Activated CD8-positive, alpha-beta memory T cell treated with anti-CD3 and anti-CD28 coated beads for 4 hours (primary cell): ENCODE data around the gene TTLL6.
"Not testable (repeated sequence)": the region's sequence is repeated elsewhere in the genome, so short reads cannot be mapped to it uniquely, and the experiment has no call there.

ENCODE experiments used
- DNase-seq, 2 donors: peaks; one replicate each; pipeline ENCODE4 v3.0.0-alpha.2; 2020; ENCODE audit warnings: low read depth in 2 of 2

The TTLL6 gene

DNA sequence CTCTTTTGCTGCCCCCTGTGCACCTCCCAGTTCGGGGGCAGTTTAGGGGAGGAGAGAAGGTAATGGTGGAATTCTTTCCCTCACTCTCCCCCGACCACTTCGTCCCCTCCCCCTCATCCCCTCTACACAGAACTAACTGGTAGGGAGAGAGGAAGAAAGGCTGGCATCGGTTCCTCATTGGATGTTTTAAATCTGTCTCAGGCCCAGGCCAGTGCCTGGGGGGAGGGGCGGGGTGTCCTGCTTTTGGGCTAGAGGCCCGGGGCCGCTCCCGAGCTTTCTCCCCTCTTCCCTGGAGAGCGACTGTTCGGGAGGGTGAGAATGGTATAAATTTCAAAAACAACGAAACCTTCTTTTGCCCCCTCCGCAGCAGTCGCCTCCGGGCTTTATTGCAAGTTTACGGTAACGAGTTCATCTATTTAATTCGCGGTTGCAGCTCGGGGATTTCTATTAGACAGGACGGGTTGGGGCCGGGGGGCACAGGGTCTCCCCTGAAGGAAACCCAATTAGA lies 94.1 kb downstream of the TTLL6 start, which contains the start of gene PRAC2:
Gene PRAC2, plus strand, starts transcription at position 271 of the 508 bp plus-strand sequence. CDS start 1,226 bp downstream, outside the sequence.
- no peak for DNase-seq

DNA sequence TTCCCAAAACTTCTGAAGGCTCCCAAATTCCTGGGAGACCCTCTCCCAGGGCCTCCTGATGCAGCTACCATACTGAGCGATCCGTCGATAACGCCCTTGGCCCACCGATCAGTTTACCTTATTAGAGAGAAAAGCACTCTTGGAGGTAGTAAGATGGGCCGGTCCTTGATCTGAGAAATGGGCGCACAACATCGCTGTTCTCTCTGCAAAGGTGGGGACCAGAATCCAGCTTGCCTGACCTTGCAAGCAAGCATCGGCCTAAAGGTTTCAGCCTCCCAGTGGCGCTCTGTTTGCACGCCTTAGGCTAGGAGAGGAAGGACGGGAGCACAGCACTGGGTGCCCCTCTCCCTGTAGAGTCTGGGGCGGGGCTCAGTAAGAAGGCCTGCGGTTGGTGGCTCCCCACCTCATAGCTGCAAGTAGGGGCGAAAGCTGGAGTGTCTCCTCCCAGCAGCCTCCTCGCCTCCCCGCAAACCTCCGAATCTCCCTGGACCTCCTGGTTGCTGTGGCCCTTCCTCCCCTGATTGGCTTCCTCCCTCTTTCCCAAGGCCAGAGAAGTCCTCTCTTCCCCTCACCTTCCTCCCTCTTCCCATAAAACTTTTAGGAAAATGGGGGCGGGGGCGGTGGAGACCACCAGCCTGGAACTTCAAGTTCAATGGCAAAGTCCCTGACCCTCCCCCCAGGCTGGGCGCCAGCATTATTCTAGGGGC lies 94.7 kb downstream of the TTLL6 start, which contains the start of gene PRAC1:
Gene PRAC1, minus strand, starts transcription at position 318 of the 707 bp plus-strand sequence. Its CDS starts 126 bp downstream, at position 192.
- no peak for DNase-seq

DNA sequence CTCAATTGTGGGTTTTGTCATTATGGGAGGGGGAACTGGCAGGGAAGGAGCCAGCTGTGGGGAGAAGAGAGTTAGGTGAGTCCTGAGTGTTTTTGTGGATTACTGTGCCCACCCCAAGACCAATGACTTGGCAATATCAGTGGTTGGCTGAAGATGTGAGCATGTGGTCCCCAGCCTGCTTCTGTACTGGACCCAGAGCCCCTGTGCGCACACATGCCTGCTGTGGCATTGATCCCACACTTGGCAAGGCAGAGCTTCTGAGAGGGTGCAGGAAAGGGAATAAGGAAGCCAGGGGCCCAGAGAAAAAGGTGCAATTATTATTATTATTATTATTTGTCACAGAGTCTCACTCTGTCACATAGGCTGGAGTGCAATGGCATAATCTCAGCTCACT lies 96.0 kb downstream of the TTLL6 start:
- no peak for DNase-seq

DNA sequence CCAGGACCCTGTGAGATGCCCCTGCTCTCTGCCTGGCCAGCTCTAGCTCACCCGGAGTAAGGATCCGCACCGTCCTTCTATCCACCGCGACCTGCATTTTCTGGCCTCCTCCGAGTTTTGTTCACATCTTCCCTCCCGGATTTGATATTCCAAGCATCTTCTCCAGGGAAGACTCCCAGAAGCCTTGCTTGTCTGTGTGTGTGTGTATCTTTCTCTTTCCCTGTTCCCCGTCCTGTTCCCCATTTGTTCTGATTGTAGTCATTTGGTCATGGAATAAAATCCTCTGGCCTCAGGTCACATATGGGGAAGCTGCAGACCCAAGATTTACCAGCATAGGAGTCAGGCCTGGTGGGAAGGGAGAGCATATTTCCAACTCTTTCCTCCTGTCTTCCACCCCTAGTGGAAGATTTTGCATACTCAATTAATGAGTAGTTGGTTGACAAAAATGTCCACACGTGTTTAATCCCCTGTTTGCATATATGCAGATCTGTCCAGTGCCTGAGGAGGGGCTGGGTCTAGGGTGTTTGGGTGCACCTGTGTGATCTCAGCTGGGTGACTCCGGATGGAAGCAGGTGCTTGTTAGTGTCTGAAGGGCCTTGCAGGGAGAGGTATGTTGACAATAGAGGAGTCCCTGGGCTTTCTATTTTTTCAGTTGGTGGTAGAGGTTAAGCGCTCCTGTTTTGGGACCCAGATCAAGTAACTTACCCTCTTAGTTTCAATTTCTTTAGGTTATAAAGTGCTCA lies 96.6 kb downstream of the TTLL6 start:
- DNase-seq: no peak

DNA sequence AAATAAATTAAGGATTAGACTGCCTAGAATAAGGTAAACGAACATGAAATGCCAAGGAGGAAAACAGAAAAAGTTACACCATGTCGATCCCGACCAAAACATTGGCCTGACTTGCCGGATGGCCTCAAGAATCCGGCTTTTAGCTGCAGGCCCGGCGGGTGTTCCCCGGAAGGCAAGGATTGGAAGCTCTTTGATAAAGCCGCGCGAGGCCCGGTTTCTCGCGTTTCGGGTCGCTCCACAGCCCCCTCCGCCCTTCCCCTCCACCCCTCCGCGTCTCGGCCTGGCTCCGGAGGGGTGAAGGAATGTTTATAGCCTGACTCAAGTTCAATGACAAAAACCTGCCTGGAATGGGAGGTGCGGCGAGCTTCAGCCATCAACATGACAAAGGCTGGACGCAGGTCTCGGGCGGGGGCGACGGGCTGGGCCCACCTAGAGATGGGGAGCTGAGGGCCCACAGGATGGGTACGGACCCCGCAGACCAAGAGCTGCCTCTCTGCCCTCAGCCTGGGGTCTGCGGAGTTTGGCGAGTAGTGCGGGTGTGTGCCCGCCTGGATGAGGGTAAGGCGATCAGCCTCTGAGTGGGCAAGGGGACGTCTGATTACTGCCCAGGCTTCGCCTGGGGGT lies 97.3 kb downstream of the TTLL6 start:
- no peak for DNase-seq

DNA sequence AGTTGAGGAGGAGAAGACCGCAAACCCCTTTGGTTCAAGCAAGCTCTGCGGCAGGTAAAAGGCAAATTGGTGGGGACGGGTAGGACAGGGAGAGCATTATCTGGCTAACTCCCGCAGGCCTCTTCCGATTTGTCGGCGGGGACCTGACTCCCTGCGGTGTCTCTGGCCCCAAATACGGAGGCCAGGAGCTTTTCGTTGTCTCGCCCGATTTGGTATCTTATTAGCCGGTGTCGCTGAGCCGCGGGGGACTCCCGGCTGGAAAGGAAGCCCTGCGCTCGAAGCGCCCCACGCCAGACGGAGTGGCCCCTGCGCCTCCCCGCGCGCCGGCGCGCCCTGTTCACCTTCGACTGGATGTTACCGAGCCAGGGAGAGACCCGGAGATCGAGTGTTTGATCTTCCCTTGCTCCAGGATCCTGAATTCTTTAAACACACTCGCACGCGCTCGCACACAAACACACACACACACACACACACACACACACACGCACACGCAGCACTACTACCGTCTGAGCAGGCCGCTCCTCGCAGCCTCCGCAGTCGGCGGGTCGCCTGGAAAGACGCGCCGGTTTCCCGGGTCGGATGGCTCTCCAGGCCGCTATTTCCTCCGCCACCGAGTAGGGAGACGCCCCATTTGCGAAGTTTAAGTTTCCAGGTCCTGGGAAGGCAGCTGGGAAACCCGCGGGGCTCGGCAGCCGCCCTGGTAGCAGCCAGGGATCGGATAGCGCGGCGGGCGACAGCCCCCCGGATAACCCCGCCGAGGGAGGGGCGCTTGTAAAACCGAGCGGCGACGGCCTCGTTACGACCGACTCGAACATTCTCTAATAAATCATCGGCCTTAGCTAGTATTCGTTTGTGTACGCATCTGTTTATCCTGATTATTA lies 98.0 kb downstream of the TTLL6 start:
- DNase-seq: no peak

DNA sequence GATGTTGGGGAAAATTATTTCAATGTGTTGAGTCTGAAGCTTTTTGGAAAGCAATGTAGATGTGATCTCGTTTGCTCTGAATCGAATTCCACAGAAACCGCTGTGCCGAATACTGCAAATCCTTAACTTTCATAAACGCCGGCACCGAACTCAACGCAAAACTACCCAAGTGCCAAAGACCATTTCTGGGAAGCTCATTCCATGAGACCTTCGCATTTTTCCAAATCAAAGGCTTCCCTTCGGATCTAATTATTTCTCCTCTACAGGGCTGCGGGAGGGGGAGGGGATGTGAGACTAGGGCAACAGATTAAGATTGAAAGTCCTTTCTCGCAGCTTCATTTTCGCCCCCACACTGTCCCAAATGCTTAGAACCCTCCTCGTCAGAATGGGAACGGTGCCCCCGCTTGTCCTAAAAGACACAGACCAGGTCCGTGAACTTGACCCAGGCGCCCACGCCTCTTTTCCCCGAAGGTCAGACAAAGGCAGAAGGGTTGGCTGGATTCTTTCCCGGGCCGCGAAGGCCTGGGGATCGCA lies 98.7 kb downstream of the TTLL6 start:
- DNase-seq: no peak

DNA sequence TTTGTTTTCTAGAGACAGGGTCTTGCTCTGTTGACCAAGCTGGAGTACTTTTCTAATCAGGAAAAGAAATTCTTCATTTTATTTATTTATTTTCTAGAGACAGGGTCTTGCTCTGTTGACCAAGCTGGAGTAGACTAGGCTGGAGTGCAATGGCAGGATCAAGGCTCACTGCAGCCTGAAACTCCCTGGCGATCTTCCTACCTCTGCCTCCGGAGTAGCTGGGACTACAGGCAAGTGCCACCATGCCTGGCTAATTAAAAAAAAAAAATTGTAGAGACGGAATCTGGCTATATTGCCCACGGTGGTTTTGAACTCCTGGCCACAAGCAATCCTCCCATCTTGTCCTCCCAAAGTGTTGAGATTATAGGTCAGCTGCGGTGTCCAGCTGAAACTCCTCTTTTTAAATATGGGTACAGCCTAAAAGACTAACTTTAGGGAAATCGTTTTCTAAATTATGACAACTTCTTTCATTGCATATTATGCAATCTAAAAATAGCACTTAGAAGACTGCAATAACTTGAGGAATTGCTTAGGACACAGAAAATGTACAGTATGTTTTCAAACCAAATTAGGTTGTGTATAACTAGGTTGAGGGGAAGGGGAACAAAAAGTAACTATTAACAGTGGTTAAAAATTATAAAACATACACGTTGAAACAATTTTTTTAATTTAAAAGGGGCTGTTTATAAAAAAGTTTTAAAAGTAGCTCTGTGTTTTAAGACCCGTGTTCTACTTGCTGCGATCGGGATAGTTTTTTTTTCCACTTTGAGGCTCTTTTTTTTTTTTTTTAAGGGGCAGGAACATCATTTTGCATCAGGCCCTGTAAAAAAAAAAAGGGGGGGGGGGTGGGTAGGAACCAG lies 99.4 kb downstream of the TTLL6 start:
- no peak for DNase-seq

DNA sequence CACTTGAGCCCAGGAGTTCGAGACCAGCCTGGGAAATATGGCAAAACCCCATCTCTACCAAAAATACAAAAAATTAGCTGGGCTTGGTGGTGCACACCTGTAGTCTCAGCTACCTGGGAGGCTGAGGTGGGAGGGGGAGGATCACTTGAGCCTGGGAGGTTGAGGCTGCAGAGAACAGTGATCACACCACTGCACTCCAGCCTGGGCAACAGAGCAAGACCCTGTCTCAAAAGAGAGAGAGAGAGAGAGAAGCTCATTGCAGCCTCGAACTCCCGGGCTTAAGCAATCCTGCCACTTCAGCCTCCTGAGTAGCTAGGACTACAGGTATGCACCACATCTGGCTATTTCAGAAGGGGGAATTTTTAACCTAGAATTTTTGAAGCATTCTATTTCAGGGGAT lies 100.5 kb downstream of the TTLL6 start:
- not testable (repeated sequence) for DNase-seq

DNA sequence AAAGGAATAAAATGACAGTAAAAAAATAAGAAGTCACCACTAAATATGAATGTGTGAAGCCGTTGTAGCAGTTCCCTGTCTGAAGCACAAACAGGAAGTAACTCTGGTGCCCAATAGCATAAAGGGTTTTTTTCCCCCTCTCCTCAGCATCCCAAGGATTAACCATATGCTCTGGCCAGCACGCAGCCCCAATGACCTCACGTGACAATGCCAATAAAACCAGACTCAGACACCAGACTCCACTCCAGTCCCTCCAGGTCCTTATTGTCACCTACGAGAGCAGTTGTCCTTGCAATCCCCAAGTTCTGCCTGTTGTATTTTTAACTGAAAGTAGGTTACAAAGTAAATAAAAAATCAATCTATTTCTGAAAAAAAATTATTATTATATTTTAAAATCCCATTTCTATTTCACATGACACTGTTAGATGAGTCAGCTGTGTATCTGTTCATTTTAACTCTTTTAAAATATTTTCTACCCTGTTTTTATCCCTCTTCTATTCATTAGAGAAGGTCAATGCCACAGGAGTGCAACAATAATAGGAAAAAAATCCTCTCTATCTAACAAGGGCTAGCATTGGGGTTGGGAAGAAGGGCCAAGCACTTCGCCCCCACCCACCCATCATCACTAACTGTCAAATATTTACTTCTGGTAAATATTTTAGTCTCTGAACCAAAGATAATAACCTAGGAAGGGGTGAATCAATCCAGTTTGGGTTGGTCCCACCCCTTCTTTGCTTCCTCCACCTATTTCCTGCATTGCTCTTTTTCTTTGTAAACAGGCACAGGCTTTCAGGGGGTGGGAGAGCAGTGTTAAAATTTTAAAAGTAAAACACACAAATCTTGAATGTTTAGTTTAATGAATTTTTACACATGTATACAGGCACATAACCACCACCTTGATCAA lies 101.3 kb downstream of the TTLL6 start:
- DNase-seq: no peak
